BE2C (cell line): ENCODE measurements around the gene LRPAP1.

Experiments
- DNase-seq: peaks from one replicate; pipeline ENCODE4 v3.0.0-alpha.2; 2020
- H3K27me3 ChIP-seq: fragments of 250-450 bp; sonication (Bioruptor Pico); 2 replicates; pipeline ENCODE4 v1.5.1; 2020; ENCODE audit warnings: mild to moderate bottlenecking
- H3K36me3 ChIP-seq: fragments of 250-450 bp; sonication (Bioruptor Pico); 2 replicates; pipeline ENCODE4 v1.5.1; 2020; ENCODE audit warnings: mild to moderate bottlenecking
- H3K4me1 ChIP-seq: fragments of 250-450 bp; sonication (Bioruptor Pico); 2 replicates; pipeline ENCODE4 v1.5.1; 2020
- H3K4me3 ChIP-seq: 2 replicates; pipeline ENCODE4 v1.5.1; 2011; ENCODE audit warnings: low read depth, low read length
- H3K9me3 ChIP-seq: fragments of 250-450 bp; sonication (Bioruptor Pico); 2 replicates; pipeline ENCODE4 v1.5.1; 2020
- TF ChIP-seq, protein P1 (sequence below): IDR thresholded peaks from 2 replicates; pipeline ENCODE4 v1.5.1; 2012; ENCODE audit warnings: mild to moderate bottlenecking, low read depth, low read length

Gene LRPAP1

DNA sequence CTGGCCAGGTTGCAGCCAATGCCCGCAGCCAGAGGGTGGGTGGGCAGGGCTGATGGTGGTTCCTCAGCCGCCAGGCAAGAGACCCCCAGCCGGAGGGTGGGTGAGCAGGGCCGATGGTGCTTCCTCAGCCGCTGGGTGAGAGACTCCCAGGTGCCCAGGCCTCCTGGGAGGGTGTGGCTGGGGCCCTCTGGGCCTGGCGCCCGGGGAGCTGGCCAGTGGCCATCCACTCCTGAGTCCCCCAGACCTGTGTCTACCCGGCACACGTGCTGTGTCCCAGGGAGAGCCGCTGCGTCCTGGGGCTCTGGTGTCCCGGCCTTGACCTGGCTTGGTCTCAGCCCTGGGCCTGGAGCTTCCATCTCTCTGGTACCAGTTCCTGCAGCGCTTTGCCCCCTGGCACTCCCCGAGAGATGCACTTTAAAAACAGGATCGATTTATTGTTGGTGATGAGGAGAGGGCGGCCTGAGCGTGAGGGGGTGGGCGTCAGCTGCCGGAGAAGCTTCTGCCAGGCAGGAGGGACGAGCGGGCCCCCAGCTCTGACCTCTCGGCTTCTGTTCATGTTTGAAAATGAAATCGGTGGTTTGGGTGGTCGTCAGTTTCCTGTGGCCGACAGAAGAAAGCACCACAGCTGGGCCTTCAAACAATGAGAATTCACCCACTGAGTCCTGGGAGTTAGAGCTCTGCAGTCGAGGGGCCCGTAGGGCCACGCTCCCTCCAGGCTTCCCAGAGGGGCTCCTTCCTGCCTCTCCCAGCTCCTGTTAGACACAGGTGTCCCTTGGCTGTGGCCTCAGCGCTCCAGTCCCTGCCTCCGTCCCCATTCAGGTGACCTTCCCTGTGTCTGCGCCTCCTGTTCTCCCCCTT, 62.6 kb downstream of the LRPAP1 start:
- H3K9me3 ChIP-seq: no peaks in the 10 kb centered on the region
- H3K27me3 ChIP-seq: no peaks in the 10 kb centered on the region
- no peak overlapping the region for H3K4me3 ChIP-seq
- no peak for DNase-seq
- TF ChIP-seq, protein P1, sequence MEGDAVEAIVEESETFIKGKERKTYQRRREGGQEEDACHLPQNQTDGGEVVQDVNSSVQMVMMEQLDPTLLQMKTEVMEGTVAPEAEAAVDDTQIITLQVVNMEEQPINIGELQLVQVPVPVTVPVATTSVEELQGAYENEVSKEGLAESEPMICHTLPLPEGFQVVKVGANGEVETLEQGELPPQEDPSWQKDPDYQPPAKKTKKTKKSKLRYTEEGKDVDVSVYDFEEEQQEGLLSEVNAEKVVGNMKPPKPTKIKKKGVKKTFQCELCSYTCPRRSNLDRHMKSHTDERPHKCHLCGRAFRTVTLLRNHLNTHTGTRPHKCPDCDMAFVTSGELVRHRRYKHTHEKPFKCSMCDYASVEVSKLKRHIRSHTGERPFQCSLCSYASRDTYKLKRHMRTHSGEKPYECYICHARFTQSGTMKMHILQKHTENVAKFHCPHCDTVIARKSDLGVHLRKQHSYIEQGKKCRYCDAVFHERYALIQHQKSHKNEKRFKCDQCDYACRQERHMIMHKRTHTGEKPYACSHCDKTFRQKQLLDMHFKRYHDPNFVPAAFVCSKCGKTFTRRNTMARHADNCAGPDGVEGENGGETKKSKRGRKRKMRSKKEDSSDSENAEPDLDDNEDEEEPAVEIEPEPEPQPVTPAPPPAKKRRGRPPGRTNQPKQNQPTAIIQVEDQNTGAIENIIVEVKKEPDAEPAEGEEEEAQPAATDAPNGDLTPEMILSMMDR: no peak
- no peaks in the 10 kb centered on the region for H3K4me1 ChIP-seq
- no peaks in the 10 kb centered on the region for H3K36me3 ChIP-seq

DNA sequence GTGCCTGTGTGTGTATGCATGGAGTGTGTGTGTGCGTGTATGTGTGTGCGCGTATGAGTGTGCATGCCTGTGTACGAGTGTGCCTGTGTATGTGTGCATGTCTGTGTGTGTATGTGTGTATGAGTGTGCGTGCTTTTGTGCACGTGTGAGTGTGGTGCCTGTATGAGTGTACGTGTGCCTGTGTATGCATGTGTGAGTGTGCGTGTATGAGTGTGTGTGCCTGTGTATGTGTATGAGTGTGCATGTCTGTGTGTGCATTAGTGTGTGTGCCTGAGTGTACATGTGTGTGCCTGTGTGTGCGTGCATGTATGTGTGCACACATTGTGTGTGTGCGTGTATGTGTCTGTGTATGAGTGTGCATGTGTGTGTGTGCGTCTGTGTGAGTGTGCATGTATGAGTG, 63.4 kb downstream of the LRPAP1 start:
- Histone ChIP-seq H3K4me3 (no peak overlapping the region), H3K9me3 (no peaks in the 10 kb centered on the region), H3K27me3 (no peaks in the 10 kb centered on the region), H3K4me1 (no peaks in the 10 kb centered on the region), H3K36me3 (no peaks in the 10 kb centered on the region)
- TF ChIP-seq, protein P1: no peak
- no peak for DNase-seq

DNA sequence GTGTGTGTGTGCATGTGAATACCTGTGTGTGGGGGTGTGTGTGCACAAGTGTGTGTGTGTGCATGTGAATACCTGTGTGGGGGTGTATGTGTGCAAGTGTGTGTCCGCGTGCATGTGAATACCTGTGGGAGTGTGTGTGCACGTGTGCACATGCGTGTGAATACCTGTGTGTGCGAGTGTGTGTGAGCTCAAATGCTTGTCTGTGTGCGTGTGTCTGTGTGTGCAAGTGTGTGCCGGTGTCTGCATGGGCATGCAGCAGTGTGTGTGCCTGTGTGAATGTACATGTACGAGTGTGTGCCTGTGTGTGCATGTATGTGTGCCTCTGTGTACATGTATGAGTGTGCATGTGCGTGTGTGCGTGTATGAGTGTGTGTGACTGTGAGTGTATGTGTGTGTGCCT, 64.1 kb downstream of the LRPAP1 start:
- Histone ChIP-seq H3K27me3 (no peaks in the 10 kb centered on the region), H3K4me1 (no peaks in the 10 kb centered on the region)
- no peak for DNase-seq

DNA sequence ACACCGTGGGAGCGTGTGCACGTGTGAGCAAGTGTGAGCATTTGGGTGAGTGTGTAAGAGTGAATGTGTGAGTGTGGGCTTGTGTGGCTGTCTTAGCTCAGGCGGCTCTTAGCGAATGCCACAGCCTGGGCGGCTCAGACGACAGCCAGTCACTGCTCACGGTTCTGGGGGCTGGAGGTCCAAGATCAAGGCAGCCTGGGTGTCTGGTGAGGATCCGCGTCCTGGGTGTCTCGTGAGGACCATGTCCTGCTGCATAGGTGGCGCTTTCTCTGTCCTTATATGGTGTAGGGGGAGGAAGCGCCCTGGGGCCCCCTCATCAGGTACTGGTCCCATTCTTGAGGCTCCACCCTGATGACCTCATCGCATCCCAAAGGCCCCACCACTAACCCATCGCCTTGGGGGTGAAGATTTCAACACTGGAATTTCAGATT, 64.6 kb downstream of the LRPAP1 start:
- Histone ChIP-seq H3K9me3 (no peaks in the 10 kb centered on the region), H3K4me3 (no peak overlapping the region), H3K36me3 (no peaks in the 10 kb centered on the region), H3K27me3 (no peaks in the 10 kb centered on the region), H3K4me1 (no peaks in the 10 kb centered on the region)
- TF ChIP-seq, protein P1: no peak
- DNase-seq: no peak

More for the DNA sequence above, 64.1 kb downstream of the LRPAP1 start:
- TF ChIP-seq, protein P1: no peak
- no peaks in the 10 kb centered on the region for H3K9me3 ChIP-seq
- no peaks in the 10 kb centered on the region for H3K36me3 ChIP-seq
- no peak overlapping the region for H3K4me3 ChIP-seq

DNA sequence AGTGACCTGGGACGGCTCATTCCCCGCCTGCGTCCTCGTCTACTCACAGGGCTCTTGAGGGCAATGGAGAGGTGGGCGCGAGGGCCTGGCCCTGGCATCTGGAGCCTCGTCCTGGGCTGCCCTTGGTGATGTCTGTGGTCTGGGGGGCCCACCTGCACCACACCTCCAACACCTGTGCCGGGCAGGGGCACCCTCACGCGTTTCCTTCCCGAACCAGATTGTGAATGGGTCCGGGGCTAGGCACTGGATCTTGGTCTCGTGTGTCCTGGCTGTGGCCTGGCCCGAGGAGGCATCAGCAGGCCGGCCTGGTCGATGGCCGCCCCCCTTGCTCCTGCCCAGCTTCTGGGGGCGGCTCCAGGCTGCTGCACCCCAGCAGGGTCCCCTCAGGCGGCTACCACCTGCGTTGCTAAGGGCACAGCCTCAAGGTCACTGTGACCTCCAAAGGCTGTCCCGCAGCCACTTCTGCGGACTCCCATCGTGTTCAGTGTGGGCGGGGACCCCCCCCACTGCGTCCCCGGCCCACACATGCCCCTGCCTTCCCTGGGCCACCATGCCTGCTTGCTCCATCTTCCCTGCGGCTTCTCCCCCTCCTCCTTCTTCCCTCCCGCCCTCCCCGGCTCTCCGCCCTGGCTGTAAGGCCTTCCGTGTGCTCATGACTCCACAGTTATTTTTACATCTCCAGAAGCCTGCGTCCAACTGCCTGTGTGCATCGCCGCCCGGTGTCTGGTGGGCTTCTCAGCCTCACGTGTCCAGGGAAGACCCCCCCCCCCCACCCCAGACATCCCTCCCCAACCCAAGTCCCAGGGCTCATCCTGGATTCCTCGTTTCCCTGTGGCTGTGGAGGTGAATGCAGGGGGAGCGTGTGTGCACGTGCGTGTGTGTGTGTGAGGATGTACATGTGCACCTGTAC, 65.3 kb downstream of the LRPAP1 start:
- Histone ChIP-seq H3K9me3 (no peaks in the 10 kb centered on the region), H3K27me3 (no peaks in the 10 kb centered on the region), H3K4me1 (peaks cover 2% of the 10 kb centered on the region), H3K36me3 (no peaks in the 10 kb centered on the region), H3K4me3 (no peak overlapping the region)
- no peak for DNase-seq
- TF ChIP-seq, protein P1: no peak
